Brain microvascular endothelial cell (primary cell): ENCODE measurements around the gene AREG.
A peak's percentile ranks its signal among the peaks of the same experiment; 100 is the strongest.

Experiments used
- DNase-seq: peaks from one replicate; pipeline ENCODE4 v3.0.0-alpha.2; 2020
- H3K27ac ChIP-seq: fragments of 250-450 bp; sonication (Bioruptor Pico); 2 replicates; pipeline ENCODE4 v1.5.1; 2020; ENCODE audit warnings: mild to moderate bottlenecking, moderate library complexity
- H3K27me3 ChIP-seq: fragments of 250-450 bp; sonication (Bioruptor Pico); replicated peaks from 2 replicates; pipeline ENCODE4 v1.5.1; 2020; ENCODE audit warnings: mild to moderate bottlenecking
- H3K36me3 ChIP-seq: fragments of 250-450 bp; sonication (Bioruptor Pico); replicated peaks from 2 replicates; pipeline ENCODE4 v1.5.1; 2020; ENCODE audit warnings: mild to moderate bottlenecking
- H3K4me3 ChIP-seq: 2 replicates; pipeline ENCODE4 v1.5.1; 2011; ENCODE audit warnings: low read depth, mild to moderate bottlenecking, control low read depth, low read length, moderate library complexity
- CTCF ChIP-seq: IDR thresholded peaks from 2 replicates; pipeline ENCODE4 v1.5.1; 2011; ENCODE audit warnings: low read depth, mild to moderate bottlenecking, moderate library complexity, low read length, control low read depth, inconsistent platforms; ENCODE audit errors: missing control alignments
- in situ Hi-C: cut with HindIII; loops from 2 replicates; pipeline ENCODE4 v1.10.0; 2017; ENCODE audit warnings: low sequenced_read_pairs, low pct_ligation_motif_present

AREG gene

GRCh38 chr4:74473155-74473811, 28.3 kb downstream of the AREG start:
- DNase-seq, result peak; percentile 91
- Histone ChIP-seq H3K27me3 (no peaks in the 10 kb centered on the region), H3K27ac (peak overlapping the region; percentile 58), H3K4me3 (no peak overlapping the region), H3K36me3 (no peaks in the 10 kb centered on the region)
- no peak for TF ChIP-seq CTCF
- in situ Hi-C loops, result no loop called here

GRCh38 chr4:74474345-74475090, 29.6 kb downstream of the AREG start:
- peak; percentile 50 for DNase-seq
- H3K27ac ChIP-seq, result peak overlapping the region; percentile 55
- no peak for TF ChIP-seq CTCF
- no peaks in the 10 kb centered on the region for H3K27me3 ChIP-seq
- in situ Hi-C loops, result no loop called here
- H3K36me3 ChIP-seq, result no peaks in the 10 kb centered on the region
- H3K4me3 ChIP-seq, result no peak overlapping the region

GRCh38 chr4:74475091-74475800, 30.3 kb downstream of the AREG start:
- DNase-seq, result no peak
- Histone ChIP-seq H3K27ac (peak overlapping the region; percentile 55), H3K27me3 (no peaks in the 10 kb centered on the region), H3K4me3 (no peak overlapping the region), H3K36me3 (no peaks in the 10 kb centered on the region)
- TF ChIP-seq CTCF, result no peak
- in situ Hi-C loops, result no loop called here

- Histone ChIP-seq H3K36me3 (no peaks in the 10 kb centered on the region), H3K27me3 (no peaks in the 10 kb centered on the region), H3K4me3 (no peak overlapping the region), H3K27ac (no peak overlapping the region)
- in situ Hi-C loops, result no loop called here
- no peak for TF ChIP-seq CTCF
- DNase-seq, result no peak
Measured at GRCh38 chr4:74475946-74476345, 31.0 kb downstream of the AREG start.

- no peak for TF ChIP-seq CTCF
- no peak overlapping the region for H3K4me3 ChIP-seq
- in situ Hi-C loops, result no loop called here
- no peaks in the 10 kb centered on the region for H3K27me3 ChIP-seq
- H3K27ac ChIP-seq, result no peak overlapping the region
- DNase-seq, result no peak
- no peaks in the 10 kb centered on the region for H3K36me3 ChIP-seq
Measured at GRCh38 chr4:74479009-74479408, 34.1 kb downstream of the AREG start.
